Stimulated activated naive CD8-positive, alpha-beta T cell treated with anti-CD3 and anti-CD28 coated beads, Interleukin-15, Interleukin-2, amounts not matched to agents 100 ng/mL and 50 ng/mL, for 24 hours (primary cell): ENCODE results near the gene DPF1.

Source experiments
- H3K27ac Mint-ChIP-seq: one replicate; pipeline ENCODE4 v1.8.0; 2021; ENCODE audit warnings: mild to moderate bottlenecking, mixed read lengths
- H3K27me3 Mint-ChIP-seq: one replicate; pipeline ENCODE4 v1.8.0; 2021; ENCODE audit warnings: mixed read lengths
- H3K36me3 Mint-ChIP-seq: one replicate; pipeline ENCODE4 v1.8.0; 2021; ENCODE audit warnings: low read depth, mixed read lengths
- H3K4me1 Mint-ChIP-seq: one replicate; pipeline ENCODE4 v1.8.0; 2021; ENCODE audit warnings: low read depth, mixed read lengths
- H3K4me3 Mint-ChIP-seq: one replicate; pipeline ENCODE4 v1.8.0; 2021; ENCODE audit warnings: mild to moderate bottlenecking, mixed read lengths
- H3K9me3 Mint-ChIP-seq: one replicate; pipeline ENCODE4 v1.8.0; 2021; ENCODE audit warnings: mixed read lengths

DPF1 gene

GRCh38 chr19:38216785-38217641 lies 7.0 kb downstream of the DPF1 start:
- Mint-ChIP-seq H3K36me3 (peaks cover 6% of the 10 kb centered on the region), H3K27me3 (peaks cover 54% of the 10 kb centered on the region), H3K4me1 (peaks cover 16% of the 10 kb centered on the region), H3K4me3 (no peak overlapping the region), H3K27ac (no peak overlapping the region), H3K9me3 (no peaks in the 10 kb centered on the region)

- H3K27ac Mint-ChIP-seq: peak overlapping the region; percentile 98
- H3K9me3 Mint-ChIP-seq: no peaks in the 10 kb centered on the region
- peaks cover 29% of the 10 kb centered on the region for H3K4me1 Mint-ChIP-seq
- peaks cover 10% of the 10 kb centered on the region for H3K36me3 Mint-ChIP-seq
- H3K27me3 Mint-ChIP-seq: peaks cover 53% of the 10 kb centered on the region
- peak overlapping the region; percentile 82 for H3K4me3 Mint-ChIP-seq
Observed at GRCh38 chr19:38213911-38214625, 10.0 kb downstream of the DPF1 start.

- Mint-ChIP-seq H3K27ac (peak overlapping the region; percentile 98), H3K36me3 (peaks cover 10% of the 10 kb centered on the region), H3K27me3 (peaks cover 51% of the 10 kb centered on the region), H3K4me3 (peak overlapping the region; percentile 82), H3K4me1 (peaks cover 29% of the 10 kb centered on the region), H3K9me3 (no peaks in the 10 kb centered on the region)
Observed at GRCh38 chr19:38213469-38213868, 10.6 kb downstream of the DPF1 start.

GRCh38 chr19:38211766-38212165 lies 12.3 kb downstream of the DPF1 start:
- no peak overlapping the region for H3K4me3 Mint-ChIP-seq
- H3K9me3 Mint-ChIP-seq: no peaks in the 10 kb centered on the region
- no peak overlapping the region for H3K27ac Mint-ChIP-seq
- peaks cover 48% of the 10 kb centered on the region for H3K27me3 Mint-ChIP-seq
- peaks cover 29% of the 10 kb centered on the region for H3K4me1 Mint-ChIP-seq
- peaks cover 14% of the 10 kb centered on the region for H3K36me3 Mint-ChIP-seq

- H3K36me3 Mint-ChIP-seq: peaks cover 14% of the 10 kb centered on the region
- no peak overlapping the region for H3K4me3 Mint-ChIP-seq
- H3K4me1 Mint-ChIP-seq: peaks cover 29% of the 10 kb centered on the region
- peaks cover 46% of the 10 kb centered on the region for H3K27me3 Mint-ChIP-seq
- no peaks in the 10 kb centered on the region for H3K9me3 Mint-ChIP-seq
- H3K27ac Mint-ChIP-seq: no peak overlapping the region
Observed at GRCh38 chr19:38211151-38211591, 12.9 kb downstream of the DPF1 start.

- Mint-ChIP-seq H3K4me1 (peaks cover 29% of the 10 kb centered on the region), H3K4me3 (no peak overlapping the region), H3K9me3 (no peaks in the 10 kb centered on the region), H3K27me3 (peaks cover 40% of the 10 kb centered on the region), H3K27ac (no peak overlapping the region), H3K36me3 (peaks cover 14% of the 10 kb centered on the region)
Observed at GRCh38 chr19:38210458-38210987, 13.5 kb downstream of the DPF1 start.

- Mint-ChIP-seq H3K4me1 (peaks cover 29% of the 10 kb centered on the region), H3K4me3 (no peak overlapping the region), H3K27ac (no peak overlapping the region), H3K9me3 (no peaks in the 10 kb centered on the region), H3K27me3 (peaks cover 40% of the 10 kb centered on the region), H3K36me3 (peaks cover 14% of the 10 kb centered on the region)
Observed at GRCh38 chr19:38209671-38210457, 14.2 kb downstream of the DPF1 start.

- Mint-ChIP-seq H3K4me1 (peaks cover 24% of the 10 kb centered on the region), H3K36me3 (peaks cover 13% of the 10 kb centered on the region), H3K27ac (no peak overlapping the region), H3K27me3 (peaks cover 38% of the 10 kb centered on the region), H3K9me3 (no peaks in the 10 kb centered on the region), H3K4me3 (no peak overlapping the region)
Observed at GRCh38 chr19:38209152-38209551, 14.9 kb downstream of the DPF1 start.

GRCh38 chr19:38208571-38208970 lies 15.5 kb downstream of the DPF1 start:
- H3K27me3 Mint-ChIP-seq: peaks cover 33% of the 10 kb centered on the region
- no peak overlapping the region for H3K27ac Mint-ChIP-seq
- no peak overlapping the region for H3K4me3 Mint-ChIP-seq
- H3K4me1 Mint-ChIP-seq: peaks cover 18% of the 10 kb centered on the region
- peaks cover 8% of the 10 kb centered on the region for H3K36me3 Mint-ChIP-seq
- H3K9me3 Mint-ChIP-seq: no peaks in the 10 kb centered on the region

GRCh38 chr19:38207543-38207942 lies 16.5 kb downstream of the DPF1 start:
- Mint-ChIP-seq H3K27ac (no peak overlapping the region), H3K9me3 (no peaks in the 10 kb centered on the region), H3K4me1 (peaks cover 13% of the 10 kb centered on the region), H3K27me3 (peaks cover 25% of the 10 kb centered on the region), H3K36me3 (peaks cover 13% of the 10 kb centered on the region), H3K4me3 (no peak overlapping the region)

GRCh38 chr19:38206928-38207327 lies 17.1 kb downstream of the DPF1 start:
- no peak overlapping the region for H3K27ac Mint-ChIP-seq
- peaks cover 14% of the 10 kb centered on the region for H3K36me3 Mint-ChIP-seq
- peaks cover 13% of the 10 kb centered on the region for H3K4me1 Mint-ChIP-seq
- H3K27me3 Mint-ChIP-seq: peaks cover 25% of the 10 kb centered on the region
- no peaks in the 10 kb centered on the region for H3K9me3 Mint-ChIP-seq
- H3K4me3 Mint-ChIP-seq: no peak overlapping the region

- Mint-ChIP-seq H3K27ac (no peak overlapping the region), H3K36me3 (peaks cover 19% of the 10 kb centered on the region)
Observed at GRCh38 chr19:38206006-38206745, 17.8 kb downstream of the DPF1 start.

GRCh38 chr19:38204728-38205127 lies 19.3 kb downstream of the DPF1 start:
- Mint-ChIP-seq H3K27ac (no peak overlapping the region), H3K4me1 (peaks cover 2% of the 10 kb centered on the region), H3K4me3 (no peak overlapping the region), H3K36me3 (peaks cover 18% of the 10 kb centered on the region), H3K27me3 (peaks cover 13% of the 10 kb centered on the region), H3K9me3 (no peaks in the 10 kb centered on the region)

More at GRCh38 chr19:38206006-38206745, 17.8 kb downstream of the DPF1 start:
- H3K4me1 Mint-ChIP-seq: peaks cover 13% of the 10 kb centered on the region
- no peak overlapping the region for H3K4me3 Mint-ChIP-seq
- H3K9me3 Mint-ChIP-seq: no peaks in the 10 kb centered on the region
- peaks cover 25% of the 10 kb centered on the region for H3K27me3 Mint-ChIP-seq

GRCh38 chr19:38204096-38204495 lies 19.9 kb downstream of the DPF1 start:
- no peak overlapping the region for H3K4me3 Mint-ChIP-seq
- H3K4me1 Mint-ChIP-seq: no peaks in the 10 kb centered on the region
- H3K9me3 Mint-ChIP-seq: no peaks in the 10 kb centered on the region
- no peak overlapping the region for H3K27ac Mint-ChIP-seq
- H3K36me3 Mint-ChIP-seq: peaks cover 16% of the 10 kb centered on the region
- H3K27me3 Mint-ChIP-seq: peaks cover 8% of the 10 kb centered on the region
